ENCODE measurements around the gene SLC22A2.

GRCh38 chr6:160221423-160221822, 37.2 kb downstream of the SLC22A2 start:
- TF ChIP-seq, protein P1, sequence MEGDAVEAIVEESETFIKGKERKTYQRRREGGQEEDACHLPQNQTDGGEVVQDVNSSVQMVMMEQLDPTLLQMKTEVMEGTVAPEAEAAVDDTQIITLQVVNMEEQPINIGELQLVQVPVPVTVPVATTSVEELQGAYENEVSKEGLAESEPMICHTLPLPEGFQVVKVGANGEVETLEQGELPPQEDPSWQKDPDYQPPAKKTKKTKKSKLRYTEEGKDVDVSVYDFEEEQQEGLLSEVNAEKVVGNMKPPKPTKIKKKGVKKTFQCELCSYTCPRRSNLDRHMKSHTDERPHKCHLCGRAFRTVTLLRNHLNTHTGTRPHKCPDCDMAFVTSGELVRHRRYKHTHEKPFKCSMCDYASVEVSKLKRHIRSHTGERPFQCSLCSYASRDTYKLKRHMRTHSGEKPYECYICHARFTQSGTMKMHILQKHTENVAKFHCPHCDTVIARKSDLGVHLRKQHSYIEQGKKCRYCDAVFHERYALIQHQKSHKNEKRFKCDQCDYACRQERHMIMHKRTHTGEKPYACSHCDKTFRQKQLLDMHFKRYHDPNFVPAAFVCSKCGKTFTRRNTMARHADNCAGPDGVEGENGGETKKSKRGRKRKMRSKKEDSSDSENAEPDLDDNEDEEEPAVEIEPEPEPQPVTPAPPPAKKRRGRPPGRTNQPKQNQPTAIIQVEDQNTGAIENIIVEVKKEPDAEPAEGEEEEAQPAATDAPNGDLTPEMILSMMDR (IDR thresholded peaks at IDR 0.05), result peak in 4 of 5 experiments; percentile 7 to 59 (median 32)
- TF ChIP-seq POLR2A (IDR thresholded peaks at IDR 0.05) (no peak), POLR2AphosphoS5 (IDR thresholded peaks at IDR 0.05) (no peak), EP300 (IDR thresholded peaks at IDR 0.05; ENCODE audit: low read depth) (no peak)
